HG03108 (cell line): ENCODE data around the gene ESYT3.

ENCODE experiments used
- ATAC-seq: cut with Tn5 transposase; IDR thresholded peaks from one replicate; pipeline ENCODE4 v1.9.1; 2021; ENCODE audit warnings: moderate library complexity; ENCODE audit not compliant: unreplicated experiment

The ESYT3 gene, protein sequence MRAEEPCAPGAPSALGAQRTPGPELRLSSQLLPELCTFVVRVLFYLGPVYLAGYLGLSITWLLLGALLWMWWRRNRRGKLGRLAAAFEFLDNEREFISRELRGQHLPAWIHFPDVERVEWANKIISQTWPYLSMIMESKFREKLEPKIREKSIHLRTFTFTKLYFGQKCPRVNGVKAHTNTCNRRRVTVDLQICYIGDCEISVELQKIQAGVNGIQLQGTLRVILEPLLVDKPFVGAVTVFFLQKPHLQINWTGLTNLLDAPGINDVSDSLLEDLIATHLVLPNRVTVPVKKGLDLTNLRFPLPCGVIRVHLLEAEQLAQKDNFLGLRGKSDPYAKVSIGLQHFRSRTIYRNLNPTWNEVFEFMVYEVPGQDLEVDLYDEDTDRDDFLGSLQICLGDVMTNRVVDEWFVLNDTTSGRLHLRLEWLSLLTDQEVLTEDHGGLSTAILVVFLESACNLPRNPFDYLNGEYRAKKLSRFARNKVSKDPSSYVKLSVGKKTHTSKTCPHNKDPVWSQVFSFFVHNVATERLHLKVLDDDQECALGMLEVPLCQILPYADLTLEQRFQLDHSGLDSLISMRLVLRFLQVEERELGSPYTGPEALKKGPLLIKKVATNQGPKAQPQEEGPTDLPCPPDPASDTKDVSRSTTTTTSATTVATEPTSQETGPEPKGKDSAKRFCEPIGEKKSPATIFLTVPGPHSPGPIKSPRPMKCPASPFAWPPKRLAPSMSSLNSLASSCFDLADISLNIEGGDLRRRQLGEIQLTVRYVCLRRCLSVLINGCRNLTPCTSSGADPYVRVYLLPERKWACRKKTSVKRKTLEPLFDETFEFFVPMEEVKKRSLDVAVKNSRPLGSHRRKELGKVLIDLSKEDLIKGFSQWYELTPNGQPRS

DNA sequence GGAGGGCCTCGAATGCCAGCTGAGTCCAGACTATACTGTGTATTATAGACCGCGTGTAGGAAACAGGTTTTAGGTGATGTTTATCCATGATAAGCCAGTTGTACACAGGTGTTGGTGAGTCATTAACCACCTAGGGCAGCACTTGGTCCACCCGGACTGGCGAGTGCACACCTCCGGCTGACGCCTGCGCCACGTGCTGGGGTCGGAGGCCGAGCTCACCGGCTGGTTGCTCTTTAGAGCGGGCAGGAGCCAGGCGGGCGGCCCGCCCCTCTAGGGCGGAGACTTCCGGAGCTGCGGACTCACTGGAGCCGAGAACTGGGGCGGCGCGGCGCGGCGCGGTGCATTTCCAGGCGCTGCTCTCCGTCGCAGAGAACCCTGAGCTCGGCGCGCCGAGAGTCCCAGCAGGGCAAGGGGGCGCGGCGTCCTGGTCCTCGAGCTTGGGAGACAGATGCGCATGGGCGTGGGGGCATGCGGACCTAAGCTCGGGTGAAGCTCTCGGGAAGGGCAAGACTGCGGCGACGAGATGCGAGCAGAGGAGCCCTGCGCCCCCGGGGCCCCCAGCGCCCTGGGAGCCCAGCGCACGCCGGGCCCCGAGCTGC is at the start of gene ESYT3:
ESYT3 (plus strand) TSS at position 341 of the 599 bp plus-strand sequence; CDS start at position 524, 183 bp downstream.
- ATAC-seq = no peak

DNA sequence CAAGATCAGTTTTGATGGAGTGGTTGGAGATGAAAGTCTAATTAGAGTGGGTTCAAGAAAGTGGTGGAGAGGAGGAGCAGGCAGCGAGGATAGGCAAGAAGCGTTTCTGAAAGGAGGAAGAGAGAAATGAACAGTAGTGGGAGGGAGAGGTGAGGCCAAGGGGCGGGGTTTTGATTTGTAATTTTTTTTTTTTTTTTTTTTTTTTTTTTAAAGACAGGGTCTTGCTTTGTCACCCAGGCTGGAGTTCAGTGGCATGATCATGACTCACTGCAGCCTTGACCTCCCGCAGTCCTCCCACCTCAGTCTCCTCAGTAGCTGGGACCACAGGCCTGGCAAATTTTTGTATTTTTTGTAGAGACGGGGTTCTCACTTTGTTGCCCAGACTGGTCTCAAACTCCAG is 49.4 kb upstream of the ESYT3 start:
- no peak for ATAC-seq

DNA sequence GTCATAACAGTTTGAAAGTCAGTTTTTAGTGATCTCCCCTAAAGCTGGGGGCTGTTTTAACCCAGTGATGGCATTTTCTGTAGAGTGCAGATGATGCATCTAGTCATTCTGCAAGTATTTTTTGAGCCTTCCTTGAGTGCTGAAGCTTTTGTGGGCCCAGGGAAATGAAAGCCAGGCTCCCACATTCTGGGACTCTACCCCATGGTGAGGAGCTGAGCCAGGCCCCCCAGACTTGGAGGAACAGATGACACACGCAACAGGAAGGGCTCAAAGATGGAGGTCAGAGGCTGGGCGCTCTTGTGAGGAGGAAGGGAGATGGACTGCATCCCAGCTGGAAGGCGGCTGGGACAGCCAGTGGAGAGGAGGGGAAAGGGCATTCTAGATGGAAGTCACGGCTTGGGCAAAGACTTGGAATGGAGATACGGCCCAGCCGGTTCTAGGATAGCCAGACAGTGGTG is 45.2 kb upstream of the ESYT3 start:
- no peak for ATAC-seq

DNA sequence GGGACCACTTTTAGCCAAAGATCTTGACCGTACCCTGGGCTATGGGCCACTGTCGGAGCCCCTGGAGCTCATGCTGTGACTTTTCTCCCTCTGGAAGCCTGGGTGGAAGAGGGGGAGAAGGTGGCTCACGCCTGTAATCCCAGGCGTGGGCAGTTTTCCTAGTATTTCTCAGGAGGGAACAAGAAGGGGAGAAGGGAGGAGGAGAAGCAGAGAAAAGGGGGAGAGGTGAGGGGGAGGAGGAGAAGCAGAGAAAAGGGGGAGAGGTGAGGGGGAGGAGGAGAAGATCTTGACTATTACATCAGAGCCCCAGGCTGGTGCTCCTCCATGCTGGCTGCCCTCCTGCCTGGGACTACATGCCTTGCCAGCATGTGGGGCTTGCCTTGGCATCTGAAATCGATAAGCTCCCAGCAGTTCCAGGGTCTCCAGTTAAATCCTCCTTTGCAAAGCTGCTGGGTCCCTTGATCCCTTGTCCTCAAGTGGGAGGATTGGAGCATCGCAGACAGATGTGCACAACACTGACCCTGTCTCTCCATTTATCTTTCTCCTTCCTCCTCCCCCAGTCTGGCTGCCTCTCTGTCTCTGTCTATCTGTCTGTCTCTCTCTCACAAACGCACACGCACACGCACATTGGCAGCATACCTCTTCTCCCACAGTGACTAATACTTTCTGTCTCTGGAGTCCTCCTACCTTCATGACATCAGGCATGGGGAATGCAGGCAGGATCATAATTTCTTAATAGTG is 44.4 kb upstream of the ESYT3 start:
- ATAC-seq = no peak

DNA sequence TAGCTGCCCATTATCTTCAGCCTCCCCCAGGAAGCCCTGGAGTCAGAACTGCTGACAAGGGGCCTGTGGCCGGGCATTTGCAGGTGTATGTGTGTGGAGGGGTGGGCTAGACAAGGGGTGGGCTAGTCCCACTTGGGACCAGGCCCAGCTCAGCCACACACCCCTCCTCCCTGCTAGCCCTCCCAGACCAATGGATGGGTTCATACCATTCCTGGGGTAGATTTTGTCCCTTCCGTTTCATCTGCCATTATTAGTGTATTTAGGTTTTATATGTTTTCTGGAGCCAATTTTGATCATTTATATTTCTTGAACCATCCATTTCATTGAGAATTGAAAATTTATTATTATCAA is 43.9 kb upstream of the ESYT3 start:
- ATAC-seq = no peak

DNA sequence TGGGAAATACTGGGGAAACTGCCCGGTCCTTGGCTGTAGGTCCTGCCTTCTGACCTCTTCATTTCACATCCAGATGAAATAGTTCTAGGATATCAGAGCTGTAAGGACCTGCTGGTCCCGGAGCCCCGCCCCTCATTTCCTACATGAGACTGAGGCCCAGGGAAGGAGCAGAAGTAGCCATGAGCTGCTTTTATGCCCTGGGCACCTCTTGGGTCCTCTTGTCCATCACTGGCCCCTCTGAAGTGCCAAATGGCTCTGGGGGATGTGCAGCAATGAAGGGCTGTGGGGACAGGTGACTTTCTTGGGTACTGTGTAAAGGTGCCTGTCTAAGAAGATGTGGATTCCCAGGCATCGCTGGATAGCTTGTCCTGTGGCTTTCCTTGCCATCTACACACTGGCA is 40.3 kb upstream of the ESYT3 start:
- no peak for ATAC-seq

DNA sequence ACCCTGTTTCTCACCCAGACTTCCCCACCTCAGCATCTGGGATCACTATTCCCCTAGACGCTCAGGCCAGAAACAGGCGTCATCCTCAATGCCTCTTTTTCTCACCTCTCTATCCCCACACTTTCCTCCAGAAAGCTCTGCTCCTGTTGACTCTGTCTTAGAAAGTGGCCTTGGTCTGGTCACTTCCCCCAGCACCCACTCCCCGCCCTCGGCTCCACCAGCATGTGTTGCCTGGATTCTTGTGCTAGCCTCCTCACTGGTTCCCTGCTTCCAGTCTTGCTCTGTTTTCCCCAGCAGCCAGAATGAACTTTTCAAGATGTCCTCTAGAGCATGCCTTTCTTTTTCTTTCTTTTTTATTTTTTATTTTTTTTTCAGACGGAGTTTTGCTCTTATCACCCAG is 39.7 kb upstream of the ESYT3 start:
- no peak for ATAC-seq

DNA sequence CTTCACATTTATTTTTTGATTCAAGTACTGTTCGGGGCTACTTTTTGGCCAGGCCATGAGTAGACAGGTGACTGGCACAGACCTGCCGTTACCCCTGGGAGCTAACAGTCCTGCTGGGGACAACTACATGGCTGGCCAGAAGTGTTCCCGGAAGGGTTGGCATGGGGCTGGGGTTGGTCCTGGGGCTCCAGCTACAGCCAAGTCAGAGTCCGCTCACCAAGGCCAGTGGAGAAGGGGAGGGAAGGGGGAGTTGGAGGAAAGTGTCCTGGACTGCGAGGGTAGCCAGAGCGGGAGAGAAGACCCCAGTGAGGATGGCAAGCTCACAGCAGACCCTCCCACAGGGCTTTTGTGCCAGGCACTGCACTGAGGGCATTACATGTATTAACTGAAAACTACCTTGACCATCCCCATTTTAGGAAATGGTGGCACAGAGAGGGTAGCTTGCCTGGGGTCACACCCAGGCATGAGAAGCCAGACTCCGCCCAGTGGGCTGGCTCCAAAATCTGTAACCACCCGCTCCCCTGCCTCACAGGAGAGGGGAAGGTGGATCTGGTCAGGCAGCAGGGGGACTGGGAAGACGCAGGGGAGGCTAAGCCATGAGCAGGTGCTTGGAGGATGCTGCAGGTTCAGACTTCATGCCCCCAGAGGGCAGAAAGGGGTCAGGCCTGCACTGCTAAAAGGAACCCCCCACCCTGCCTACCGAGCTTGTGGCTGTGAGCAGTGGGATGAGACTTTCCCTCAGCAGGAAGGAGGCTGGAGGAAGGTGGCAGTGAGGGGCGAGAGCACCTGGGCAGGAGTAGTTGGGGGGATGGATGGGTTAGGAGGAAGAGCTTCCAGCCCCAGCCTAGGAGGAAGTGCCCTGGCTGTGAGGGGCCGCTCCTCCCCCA is 38.3 kb upstream of the ESYT3 start:
- no peak for ATAC-seq

DNA sequence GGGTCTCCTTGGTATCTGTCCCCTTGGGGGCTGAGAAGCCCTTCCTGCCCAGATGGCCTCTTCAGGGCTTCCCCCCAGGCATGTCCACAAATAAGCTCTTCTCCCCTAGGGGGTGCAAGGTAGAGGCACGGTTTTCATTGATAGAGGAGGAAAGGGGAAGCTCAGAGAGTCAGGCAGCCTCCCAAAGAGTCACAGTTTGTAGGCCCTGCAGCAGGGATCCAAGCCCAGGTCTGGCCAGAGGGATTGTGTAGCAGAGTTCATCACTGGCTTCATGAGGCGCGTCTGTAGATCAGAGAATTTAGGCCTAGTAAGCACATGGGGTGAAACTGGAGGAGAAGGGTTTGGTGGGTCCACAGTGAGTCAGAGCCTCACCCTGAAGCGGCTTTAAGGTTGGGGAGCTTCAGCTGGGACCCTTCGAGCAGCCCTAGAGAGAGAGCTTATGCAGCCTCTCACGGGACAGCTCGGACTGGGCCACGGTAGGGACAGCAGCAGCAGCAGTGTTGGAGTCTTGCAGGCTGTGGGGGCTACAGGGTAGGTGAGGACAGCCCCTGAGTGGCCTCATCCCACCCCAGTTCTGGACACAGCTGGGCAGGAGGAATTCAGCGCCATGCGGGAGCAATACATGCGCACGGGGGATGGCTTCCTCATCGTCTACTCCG is 37.5 kb upstream of the ESYT3 start:
- no peak for ATAC-seq

DNA sequence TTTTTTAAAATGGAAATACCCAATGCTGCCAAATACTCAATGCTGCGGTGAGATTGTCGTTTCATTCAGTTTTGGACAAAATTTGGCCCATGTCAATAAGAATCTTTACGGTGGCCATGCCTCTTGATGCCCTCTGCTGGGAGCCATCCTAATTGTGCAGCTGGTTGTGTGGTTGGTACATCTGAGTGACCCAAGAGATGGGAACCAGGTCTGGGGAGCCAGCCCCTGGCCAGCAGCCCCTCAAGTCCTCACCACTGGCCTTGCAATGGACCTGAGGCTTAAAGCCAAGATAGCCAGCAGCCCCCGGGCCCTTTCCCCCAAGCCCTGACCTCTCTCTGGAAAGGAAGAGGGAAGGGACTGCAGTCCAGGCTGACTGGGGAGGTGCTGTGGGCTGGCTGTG is 36.4 kb upstream of the ESYT3 start:
- no peak for ATAC-seq

DNA sequence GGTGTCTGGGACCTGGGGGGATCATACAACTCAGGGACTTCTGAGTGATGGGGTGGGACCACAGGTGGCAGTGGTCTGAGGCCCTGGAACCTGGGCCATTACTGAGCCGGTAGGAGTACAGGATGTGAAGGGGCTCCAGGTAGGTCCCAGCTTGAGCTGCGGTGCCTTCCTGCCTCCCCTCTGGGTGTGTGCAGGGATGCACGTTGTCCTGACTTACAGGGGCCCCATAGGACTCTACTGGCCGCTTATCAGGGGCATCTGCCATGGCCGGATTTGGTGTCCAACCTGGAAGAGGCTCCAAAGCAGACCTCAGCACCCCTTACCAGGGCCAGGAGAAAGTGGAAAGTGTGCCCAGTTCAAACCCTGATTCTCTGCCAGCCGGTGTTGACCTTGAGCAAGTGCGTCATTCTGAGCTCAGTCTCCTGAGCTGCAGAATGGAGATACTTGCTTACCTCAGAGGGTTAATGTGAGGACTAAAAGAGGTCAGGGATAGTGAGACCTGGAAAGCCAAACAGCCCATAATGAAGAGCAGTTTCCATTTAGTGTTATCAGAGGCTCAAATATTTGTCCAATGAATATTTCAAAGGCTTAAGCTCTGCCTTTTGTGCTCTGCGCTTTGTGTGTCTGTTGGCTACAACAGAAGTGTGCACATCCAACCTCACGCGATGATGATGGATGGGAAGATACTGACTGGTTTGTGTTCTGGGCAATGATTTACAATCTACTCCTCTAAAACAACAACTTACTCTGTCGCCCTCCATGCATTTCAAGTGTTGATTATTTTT is 35.4 kb upstream of the ESYT3 start:
- ATAC-seq = no peak

DNA sequence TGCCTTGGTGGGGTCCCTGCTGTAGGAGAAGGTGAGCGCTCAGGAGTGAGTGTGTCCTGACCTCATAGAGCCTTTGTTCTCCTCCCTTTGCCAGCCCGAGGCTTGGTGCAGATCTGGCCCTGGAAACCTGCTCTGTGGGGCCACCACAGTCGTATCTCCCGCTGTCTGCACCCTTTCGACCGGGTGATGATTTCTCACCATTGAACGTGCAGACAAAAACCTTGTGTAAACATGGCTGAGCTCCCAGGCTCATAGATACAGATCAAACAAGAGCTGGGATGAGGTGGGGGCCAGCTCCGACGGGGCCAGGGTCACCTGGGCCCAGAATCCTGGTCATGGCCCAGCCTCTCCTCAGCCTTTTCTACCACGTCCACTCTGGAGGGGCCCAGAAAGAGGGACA is 34.6 kb upstream of the ESYT3 start:
- ATAC-seq = no peak

DNA sequence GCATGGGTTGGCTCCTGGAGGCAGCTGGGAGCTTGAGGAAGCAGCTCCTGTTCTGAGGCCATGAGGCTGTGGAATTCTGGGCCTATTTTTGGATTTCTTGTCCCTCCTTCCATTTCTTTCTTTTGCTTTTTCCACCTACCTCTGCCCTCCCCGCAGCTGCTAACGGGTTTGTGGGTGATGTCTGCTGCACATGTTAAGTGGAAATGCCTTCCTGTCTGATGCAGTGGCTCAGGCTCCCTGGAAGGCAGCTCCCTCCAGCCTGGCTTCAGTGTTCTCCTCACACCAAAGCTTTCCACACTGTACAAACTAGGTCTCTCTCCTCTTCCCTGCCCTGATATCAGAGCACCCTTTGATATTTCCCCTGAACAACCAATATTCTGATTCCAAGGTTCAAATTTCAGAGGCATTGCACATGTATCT is 33.8 kb upstream of the ESYT3 start:
- ATAC-seq = no peak

DNA sequence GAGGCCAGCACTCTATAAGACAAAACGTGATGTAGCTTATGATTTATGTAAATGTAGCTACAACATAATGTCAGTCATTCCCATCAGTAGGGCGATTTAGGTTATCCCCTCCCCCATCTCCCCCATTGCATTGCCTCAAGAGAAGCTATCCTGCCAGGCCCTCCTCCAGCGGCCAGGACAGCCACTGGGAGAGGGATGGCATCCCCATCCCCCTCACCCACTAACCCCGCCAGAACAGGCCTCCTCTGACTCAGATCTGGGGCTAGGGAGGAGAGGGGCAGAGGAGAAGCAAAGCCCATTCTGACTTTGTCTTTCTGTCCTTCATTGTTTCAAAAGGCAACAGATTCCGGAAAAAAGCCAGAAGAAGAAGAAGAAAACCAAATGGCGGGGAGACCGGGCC is 32.6 kb upstream of the ESYT3 start:
- ATAC-seq = no peak

DNA sequence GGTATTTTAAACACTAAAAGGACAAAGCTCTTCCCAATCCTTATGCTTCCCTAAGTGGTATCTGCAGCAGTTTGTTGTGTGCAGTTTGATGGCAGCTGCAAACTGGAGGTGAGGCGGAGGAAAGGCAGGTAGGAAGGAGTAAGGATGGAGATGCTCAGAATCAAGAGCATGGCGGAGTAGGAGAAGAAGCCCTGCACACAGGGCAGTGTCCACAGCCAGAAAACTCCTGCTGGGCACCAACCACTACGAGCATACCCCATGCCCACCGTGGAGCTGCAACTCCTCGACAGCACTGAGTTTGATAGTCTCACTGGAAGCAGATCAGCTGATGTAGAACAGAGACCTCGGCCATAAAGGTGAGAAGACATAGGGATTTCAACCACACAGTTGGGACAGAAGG is 30.3 kb upstream of the ESYT3 start:
- no peak for ATAC-seq

DNA sequence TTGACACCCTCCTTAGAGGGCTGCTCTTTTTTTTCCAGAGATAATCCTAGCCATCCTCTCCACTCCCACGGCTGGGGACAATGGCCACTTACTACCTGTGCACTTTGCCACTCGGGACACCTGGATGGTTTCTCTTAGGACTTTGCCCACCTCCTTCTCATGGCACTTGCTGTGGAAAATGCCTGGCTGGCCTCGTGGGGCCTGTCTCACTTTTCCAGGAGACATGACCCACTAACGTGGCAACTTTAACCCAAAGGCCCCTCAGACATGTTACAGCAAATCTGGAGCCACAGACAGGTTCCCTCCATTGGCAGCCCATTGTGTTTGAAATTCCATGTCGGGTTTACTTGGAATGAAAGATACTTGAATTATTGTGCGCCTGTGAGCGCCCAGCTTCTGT is 29.4 kb upstream of the ESYT3 start:
- no peak for ATAC-seq

DNA sequence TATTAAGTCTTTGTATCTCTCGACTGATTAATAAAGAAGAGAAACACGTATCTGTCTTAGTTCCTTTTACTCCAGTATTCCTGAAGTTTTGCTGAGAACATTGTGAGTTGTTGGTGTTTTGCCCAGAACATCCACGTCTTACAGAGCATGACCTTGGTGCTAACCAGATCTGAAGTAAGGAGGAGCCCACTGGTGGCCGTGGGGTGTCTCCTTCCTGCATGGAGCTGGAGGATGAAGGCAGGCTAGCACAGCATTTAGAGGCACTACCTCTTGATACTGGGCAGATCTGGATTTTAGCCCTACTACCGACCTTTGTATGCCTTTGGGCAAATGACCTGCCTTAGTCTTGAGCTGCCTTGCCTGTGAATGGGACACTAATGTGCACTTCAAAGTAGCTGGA is 28.9 kb upstream of the ESYT3 start:
- ATAC-seq = no peak

DNA sequence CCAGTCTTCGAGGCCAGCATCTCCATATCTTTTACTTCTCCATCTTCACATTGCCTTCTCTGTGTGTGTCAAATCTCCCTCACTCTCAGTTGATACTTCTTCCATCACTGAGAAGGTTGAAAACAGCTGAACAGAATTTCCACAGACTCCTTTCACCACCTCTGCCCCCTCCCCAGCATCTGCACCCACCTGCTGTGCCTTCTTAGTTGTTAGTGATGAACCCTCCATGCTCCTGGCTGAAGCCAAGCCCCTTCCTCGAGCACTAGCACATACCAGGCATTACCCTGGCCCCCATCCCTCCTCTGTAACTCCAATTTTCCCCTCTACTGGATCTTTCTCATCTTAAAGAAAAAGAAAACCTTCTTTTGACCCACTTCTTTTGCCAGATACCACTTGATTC is 27.8 kb upstream of the ESYT3 start:
- no peak for ATAC-seq
